GM23338 (cell line): Measurements from ENCODE around the gene MUC21. TPM values are rescaled to one million over a fixed set of nuclear protein-coding genes. Genes with fewer than 3 reads are reported as not detected.

ENCODE experiments used
- ATAC-seq: fragments of 200-7000 bp; cut with Tn5 transposase; 3 replicates; pipeline ENCODE4 v1.9.1; 2020
- DNase-seq: peaks from one replicate; pipeline ENCODE4 v3.0.0-alpha.2; 2015; ENCODE audit warnings: low spot score
- H2AFZ ChIP-seq: fragments of 200-600 bp; sonication (generic); 2 replicates; pipeline ENCODE4 v1.8.0; 2016; ENCODE audit warnings: antibody characterized with exemption, mild to moderate bottlenecking, moderate library complexity
- H3F3A ChIP-seq: fragments of 200-600 bp; sonication (generic); replicated peaks from 2 replicates; pipeline ENCODE4 v1.8.0; 2017; ENCODE audit warnings: antibody characterized with exemption, mixed run types, low read depth
- H3K27ac ChIP-seq: fragments of 200-600 bp; sonication (generic); 2 replicates; pipeline ENCODE4 v1.6.1; 2016; ENCODE audit warnings: low read depth
- H3K27me3 ChIP-seq: fragments of 200-600 bp; sonication (generic); 2 replicates; pipeline ENCODE4 v1.8.0; 2016; ENCODE audit warnings: mild to moderate bottlenecking, mixed run types, moderate library complexity; ENCODE audit not compliant: insufficient read depth
- H3K36me3 ChIP-seq: fragments of 200-600 bp; sonication (generic); 2 replicates; pipeline ENCODE4 v1.8.0; 2016; ENCODE audit warnings: mild to moderate bottlenecking; ENCODE audit not compliant: insufficient read depth
- H3K4me1 ChIP-seq: fragments of 200-600 bp; sonication (generic); 2 replicates; pipeline ENCODE4 v1.8.0; 2016; ENCODE audit warnings: mild to moderate bottlenecking, moderate library complexity; ENCODE audit not compliant: insufficient read depth
- H3K4me2 ChIP-seq: fragments of 200-600 bp; sonication (generic); 2 replicates; pipeline ENCODE4 v1.7.1; 2017; ENCODE audit warnings: mixed run types
- H3K4me3 ChIP-seq: fragments of 200-600 bp; sonication (generic); 2 replicates; pipeline ENCODE4 v1.6.1; 2016; ENCODE audit warnings: mixed run types
- H3K79me2 ChIP-seq: fragments of 200-600 bp; sonication (generic); replicated peaks from 2 replicates; pipeline ENCODE4 v1.8.0; 2017; ENCODE audit warnings: mild to moderate bottlenecking; ENCODE audit not compliant: insufficient read depth
- H3K9me2 ChIP-seq: fragments of 200-600 bp; sonication (generic); 2 replicates; pipeline ENCODE4 v1.8.0; 2017; ENCODE audit not compliant: insufficient read depth
- H4K20me1 ChIP-seq: fragments of 200-600 bp; sonication (generic); replicated peaks from 2 replicates; pipeline ENCODE4 v1.8.0; 2017; ENCODE audit warnings: mild to moderate bottlenecking; ENCODE audit not compliant: insufficient read depth
- H3K27ac Mint-ChIP-seq: 2 replicates; pipeline ENCODE4 v1.8.0; 2020; ENCODE audit warnings: inconsistent platforms, mild to moderate bottlenecking, moderate library complexity, mixed read lengths
- H3K27me3 Mint-ChIP-seq: 3 replicates; pipeline ENCODE4 v1.8.0; 2022; ENCODE audit warnings: low read depth, mild to moderate bottlenecking, moderate library complexity, mixed read lengths, inconsistent platforms; ENCODE audit not compliant: insufficient read depth, poor library complexity
- H3K36me3 Mint-ChIP-seq: 3 replicates; pipeline ENCODE4 v1.8.0; 2021; ENCODE audit warnings: low read depth, mild to moderate bottlenecking, inconsistent platforms, moderate library complexity, mixed read lengths
- H3K4me1 Mint-ChIP-seq: 3 replicates; pipeline ENCODE4 v1.8.0; 2020; ENCODE audit warnings: mild to moderate bottlenecking, inconsistent platforms, mixed read lengths
- H3K4me3 Mint-ChIP-seq: 3 replicates; pipeline ENCODE4 v1.8.0; 2021; ENCODE audit warnings: moderate library complexity, mild to moderate bottlenecking, inconsistent platforms, mixed read lengths
- H3K9me3 Mint-ChIP-seq: 3 replicates; pipeline ENCODE4 v1.8.0; 2020; ENCODE audit warnings: moderate library complexity, mild to moderate bottlenecking, inconsistent platforms, mixed read lengths
- CREB1 ChIP-seq: fragments of 250-450 bp; sonication (Bioruptor Pico); IDR thresholded peaks from 2 replicates; pipeline ENCODE4 v1.5.0; 2020; ENCODE audit warnings: low read depth, mild to moderate bottlenecking, moderate library complexity
- CTCF ChIP-seq, 2 experiments: fragments of 200-600 bp in 1 of 2; sonication (generic) in 1 of 2; conservative IDR thresholded peaks; 2 replicates each; pipeline versions ENCODE4 v1.5.1 to v1.6.1; 2016 to 2017; ENCODE audit warnings: antibody characterized with exemption in 2 of 2, low read depth in 2 of 2, mild to moderate bottlenecking in 2 of 2, moderate library complexity in 1 of 2
- EZH2 ChIP-seq: fragments of 200-600 bp; sonication (generic); IDR thresholded peaks from one replicate; pipeline ENCODE4 v1.8.0; 2017; ENCODE audit warnings: antibody characterized with exemption, mild to moderate bottlenecking, low read depth; ENCODE audit not compliant: unreplicated experiment
- EZH2phosphoT487 ChIP-seq: fragments of 200-600 bp; sonication (generic); IDR thresholded peaks from one replicate; pipeline ENCODE4 v1.8.1; 2018; ENCODE audit warnings: antibody characterized with exemption; ENCODE audit not compliant: unreplicated experiment
- POLR2AphosphoS5 ChIP-seq: IDR thresholded peaks from 2 replicates; pipeline ENCODE4 v1.6.1; 2016; ENCODE audit warnings: antibody characterized with exemption, low read depth
- ZNF114 ChIP-seq: fragments of 250-450 bp; sonication (Bioruptor Pico); IDR thresholded peaks from 2 replicates; pipeline ENCODE4 v1.5.0; 2020; ENCODE audit warnings: mild to moderate bottlenecking, moderate library complexity
- ZNF462 ChIP-seq: fragments of 250-450 bp; sonication (Bioruptor Pico); IDR thresholded peaks from 2 replicates; pipeline ENCODE4 v1.5.0; 2020; ENCODE audit warnings: mild to moderate bottlenecking, moderate library complexity
- polyA plus RNA-seq: library from polyadenylated mRNA; unstranded; fragments of >200 nt; fragmentation: Nextera tagmentation; extraction: Ambion mirVana; gene quantifications from 2 replicates; pipeline ENCODE4 v1.2.1, GENCODE V29; 2016
- total RNA-seq: library from RNA; depleted of rRNA; stranded (reverse); fragments of >200 nt; shearing (Covaris generic); gene quantifications from 2 replicates; pipeline ENCODE4 v1.2.3, GENCODE V29; 2014

The MUC21 gene
- total and polyA plus RNA-seq, 2 experiments from 2014 or later: not detected

GRCh38 chr6:30955367-30956042, 28.0 kb upstream of the MUC21 start:
- peaks cover 35% of the 10 kb centered on the region for H3K27me3 ChIP-seq
- TF ChIP-seq CREB1 (CRISPR knock-in tag): peak; percentile 47
- no peak for TF ChIP-seq CTCF (conservative IDR thresholded peaks at IDR 0.05; ENCODE audit: low read depth in 2 of 2)
- H3K9me3 Mint-ChIP-seq: peaks cover 9% of the 10 kb centered on the region; the same call in 2 of the 3 replicates
- no peak overlapping the region for H3K27ac Mint-ChIP-seq
- DNase-seq (peak; percentile 85), ATAC-seq (peak; percentile 92)
- H3K9me2 ChIP-seq: 0 out of 2 replicates have a peak, but pooled peaks cover 9% of the 10 kb centered on the region
- peaks cover 30% of the 10 kb centered on the region for H3K27me3 Mint-ChIP-seq
- H2AFZ ChIP-seq: peak overlapping the region; percentile 99
- H3K27ac ChIP-seq: no peak overlapping the region
- no peaks in the 10 kb centered on the region for H3K36me3 Mint-ChIP-seq
- peaks cover 4% of the 10 kb centered on the region; the same call in 1 of the 2 replicates for H3F3A ChIP-seq
- peak overlapping the region; percentile 65 for H3K4me3 Mint-ChIP-seq
- H4K20me1 ChIP-seq: no peaks in the 10 kb centered on the region
- peak overlapping the region; percentile 61 for H3K4me3 ChIP-seq
- peaks cover 12% of the 10 kb centered on the region for H3K4me1 ChIP-seq
- H3K4me1 Mint-ChIP-seq: peaks cover 13% of the 10 kb centered on the region
- no peaks in the 10 kb centered on the region for H3K79me2 ChIP-seq
- peak overlapping the region; percentile 82 for H3K4me2 ChIP-seq
- no peaks in the 10 kb centered on the region for H3K36me3 ChIP-seq

GRCh38 chr6:30957716-30958115, 25.8 kb upstream of the MUC21 start:
- Mint-ChIP-seq H3K27ac (no peak overlapping the region), H3K27me3 (peaks cover 29% of the 10 kb centered on the region), H3K9me3 (0 out of 3 replicates have a peak, but pooled peaks cover 3% of the 10 kb centered on the region), H3K4me1 (peaks cover 13% of the 10 kb centered on the region), H3K36me3 (no peaks in the 10 kb centered on the region), H3K4me3 (no peak overlapping the region)
- no peaks in the 10 kb centered on the region for H3K36me3 ChIP-seq
- ATAC-seq (no peak), DNase-seq (no peak)
- H3K4me1 ChIP-seq: peaks cover 12% of the 10 kb centered on the region
- peaks cover 35% of the 10 kb centered on the region for H3K27me3 ChIP-seq
- no peaks in the 10 kb centered on the region for H4K20me1 ChIP-seq
- H3F3A ChIP-seq: peaks cover 4% of the 10 kb centered on the region; the same call in 1 of the 2 replicates
- H3K4me3 ChIP-seq: no peak overlapping the region
- no peak overlapping the region for H3K4me2 ChIP-seq
- H3K79me2 ChIP-seq: no peaks in the 10 kb centered on the region
- no peaks in the 10 kb centered on the region for H3K9me2 ChIP-seq
- H3K27ac ChIP-seq: no peak overlapping the region
- no peak for TF ChIP-seq CREB1 (CRISPR knock-in tag)
- no peak for TF ChIP-seq POLR2AphosphoS5
- no peak for TF ChIP-seq ZNF462 (CRISPR knock-in tag)
- TF ChIP-seq EZH2: no peak
- no peak for TF ChIP-seq ZNF114 (CRISPR knock-in tag)
- TF ChIP-seq EZH2phosphoT487: no peak
- no peak for TF ChIP-seq CTCF (conservative IDR thresholded peaks at IDR 0.05; ENCODE audit: low read depth in 2 of 2)
- no peak overlapping the region for H2AFZ ChIP-seq
